Measurements from ENCODE around the gene HCFC1R1.
A peak's percentile ranks its signal among the peaks of the same experiment; 100 is the strongest.
"Not testable (repeated sequence)": the region's sequence is repeated elsewhere in the genome, so short reads cannot be mapped to it uniquely, and the experiment has no call there.

The HCFC1R1 gene

GRCh38 chr16:3059041-3059722 lies 35.4 kb upstream of the HCFC1R1 start:
- peak overlapping the region; percentile 84 to 98 (median 94) for H3K9ac ChIP-seq
- no peak for TF ChIP-seq Cebpa-rat (IDR thresholded peaks at IDR 0.05)
- H3K36me3 ChIP-seq, result peaks cover 0 to 26% (median 0%) of the 10 kb centered on the region in 11 experiments; a peak in 7 of 22 replicates
- peaks cover 0 to 6% (median 0%) of the 10 kb centered on the region in 11 experiments; a peak in 3 of 22 replicates for H4K20me1 ChIP-seq
- no peaks in the 10 kb centered on the region for H3K9me3 ChIP-seq (replicated peaks in 1 of 11)
- H3K4me3 ChIP-seq, result peak overlapping the region; percentile 77 to 94 (median 88)
- H3K4me2 ChIP-seq, result peak overlapping the region; percentile 95 to 100 (median 99)
- H3K27me3 ChIP-seq, result no peaks in the 10 kb centered on the region
- H3K4me1 ChIP-seq, result peaks cover 44 to 57% (median 54%) of the 10 kb centered on the region in 10 experiments
- H3K27ac ChIP-seq, result peak overlapping the region; percentile 79 to 96 (median 90); a peak in 21 of 22 replicates

GRCh38 chr16:3058139-3059030 lies 34.6 kb upstream of the HCFC1R1 start:
- no peak for TF ChIP-seq Cebpa-rat (IDR thresholded peaks at IDR 0.05)
- Histone ChIP-seq H3K36me3 (peaks cover 0 to 34% (median 4%) of the 10 kb centered on the region in 11 experiments; a peak in 11 of 22 replicates), H3K9me3 (replicated peaks in 1 of 11) (no peaks in the 10 kb centered on the region), H3K27ac (peak overlapping the region; percentile 79 to 96 (median 90); a peak in 21 of 22 replicates), H4K20me1 (peaks cover 0 to 6% (median 0%) of the 10 kb centered on the region in 11 experiments; a peak in 3 of 22 replicates), H3K4me1 (peaks cover 52 to 65% (median 62%) of the 10 kb centered on the region in 10 experiments), H3K27me3 (no peaks in the 10 kb centered on the region), H3K4me3 (peak overlapping the region; percentile 77 to 94 (median 88)), H3K4me2 (peak overlapping the region; percentile 95 to 100 (median 99)), H3K9ac (peak overlapping the region; percentile 84 to 98 (median 94))

- TF ChIP-seq Cebpa-rat (IDR thresholded peaks at IDR 0.05), result no peak
- no peaks in the 10 kb centered on the region for H3K27me3 ChIP-seq
- H3K4me1 ChIP-seq, result peaks cover 55 to 74% (median 70%) of the 10 kb centered on the region in 10 experiments
- H3K36me3 ChIP-seq, result peaks cover 0 to 34% (median 4%) of the 10 kb centered on the region in 11 experiments; a peak in 11 of 22 replicates
- no peaks in the 10 kb centered on the region for H3K9me3 ChIP-seq (replicated peaks in 1 of 11)
- H3K4me2 ChIP-seq, result peak overlapping the region; percentile 95 to 100 (median 99)
- peak overlapping the region; percentile 84 to 98 (median 94); a peak in 20 of 22 replicates for H3K9ac ChIP-seq
- H3K27ac ChIP-seq, result peak overlapping the region in 8 of 11 experiments; percentile 87 to 96 (median 92); a peak in 14 of 22 replicates
- peak overlapping the region; percentile 77 to 94 (median 88) for H3K4me3 ChIP-seq
- peaks cover 0 to 6% (median 0%) of the 10 kb centered on the region in 11 experiments; a peak in 3 of 22 replicates for H4K20me1 ChIP-seq
Observed at GRCh38 chr16:3057181-3058138, 33.7 kb upstream of the HCFC1R1 start.

- no peak for TF ChIP-seq Cebpa-rat (IDR thresholded peaks at IDR 0.05)
- Histone ChIP-seq H3K27me3 (0 out of 22 replicates have a peak, but pooled peaks cover 0 to under 1% (median 0%) of the 10 kb centered on the region in 11 experiments), H3K4me1 (peaks cover 60 to 83% (median 79%) of the 10 kb centered on the region in 10 experiments), H3K36me3 (peaks cover 0 to 38% (median 4%) of the 10 kb centered on the region in 11 experiments; a peak in 11 of 22 replicates), H3K4me2 (peak overlapping the region; percentile 95 to 100 (median 99)), H3K4me3 (peak overlapping the region in 5 of 10 experiments; percentile 77 to 94 (median 87); a peak in 8 of 20 replicates), H3K9me3 (replicated peaks in 1 of 11) (no peaks in the 10 kb centered on the region), H3K9ac (peak overlapping the region in 7 of 11 experiments; percentile 38 to 98 (median 95); a peak in 13 of 22 replicates), H4K20me1 (peaks cover 0 to 6% (median 0%) of the 10 kb centered on the region in 11 experiments; a peak in 3 of 22 replicates), H3K27ac (peak overlapping the region in 8 of 11 experiments; percentile 20 to 96 (median 92); a peak in 15 of 22 replicates)
Observed at GRCh38 chr16:3056336-3057180, 32.8 kb upstream of the HCFC1R1 start.

- Histone ChIP-seq H3K4me1 (peaks cover 68 to 91% (median 87%) of the 10 kb centered on the region in 10 experiments), H3K4me2 (peak overlapping the region; percentile 84 to 100 (median 98)), H3K36me3 (peaks cover 0 to 42% (median 4%) of the 10 kb centered on the region in 11 experiments; a peak in 11 of 22 replicates), H3K9ac (peak overlapping the region in 9 of 11 experiments; percentile 26 to 98 (median 72); a peak in 17 of 22 replicates), H3K27ac (peak overlapping the region in 9 of 11 experiments; percentile 53 to 96 (median 92); a peak in 18 of 22 replicates), H3K4me3 (peak overlapping the region in 5 of 10 experiments; percentile 38 to 49 (median 45); a peak in 8 of 20 replicates)
- not testable (repeated sequence) for H3K9me3 ChIP-seq (replicated peaks in 1 of 11); H4K20me1 ChIP-seq; H3K27me3 ChIP-seq
Observed at GRCh38 chr16:3055734-3056115, 32.0 kb upstream of the HCFC1R1 start.

- no peaks in the 10 kb centered on the region for H3K9me3 ChIP-seq (replicated peaks in 1 of 11)
- peak overlapping the region in 9 of 11 experiments; percentile 26 to 98 (median 72); a peak in 17 of 22 replicates for H3K9ac ChIP-seq
- peaks cover 0 to 42% (median 4%) of the 10 kb centered on the region in 11 experiments; a peak in 11 of 22 replicates for H3K36me3 ChIP-seq
- peak overlapping the region; percentile 84 to 100 (median 98) for H3K4me2 ChIP-seq
- H4K20me1 ChIP-seq, result peaks cover 0 to 6% (median 0%) of the 10 kb centered on the region in 11 experiments; a peak in 3 of 22 replicates
- peak overlapping the region in 7 of 10 experiments; percentile 29 to 49 (median 43); a peak in 12 of 20 replicates for H3K4me3 ChIP-seq
- peak in 6 of 11 experiments; percentile 11 to 86 (median 76); a peak in 9 of 22 replicates for TF ChIP-seq Cebpa-rat (IDR thresholded peaks at IDR 0.05)
- peak overlapping the region in 9 of 11 experiments; percentile 53 to 96 (median 92); a peak in 18 of 22 replicates for H3K27ac ChIP-seq
- peaks cover 3 to 13% (median 7%) of the 10 kb centered on the region in 11 experiments for H3K27me3 ChIP-seq
- peaks cover 71 to 93% (median 90%) of the 10 kb centered on the region in 10 experiments for H3K4me1 ChIP-seq
Observed at GRCh38 chr16:3054965-3055733, 31.4 kb upstream of the HCFC1R1 start.

- not testable (repeated sequence) for H3K9ac ChIP-seq; H3K4me3 ChIP-seq; H3K9me3 ChIP-seq (replicated peaks in 1 of 11); H4K20me1 ChIP-seq
- peaks cover 21 to 32% (median 26%) of the 10 kb centered on the region in 11 experiments for H3K27me3 ChIP-seq
- peak overlapping the region in 5 of 11 experiments; percentile 18 to 67 (median 63); a peak in 9 of 22 replicates for H3K27ac ChIP-seq
- H3K4me2 ChIP-seq, result peak overlapping the region in 9 of 11 experiments; percentile 21 to 100 (median 98); a peak in 15 of 22 replicates
- peaks cover 0 to 42% (median 4%) of the 10 kb centered on the region in 11 experiments; a peak in 11 of 22 replicates for H3K36me3 ChIP-seq
- peaks cover 77 to 100% (median 98%) of the 10 kb centered on the region in 10 experiments for H3K4me1 ChIP-seq
Observed at GRCh38 chr16:3053330-3053710, 29.6 kb upstream of the HCFC1R1 start.

GRCh38 chr16:3052571-3053329 lies 29.0 kb upstream of the HCFC1R1 start:
- peaks cover 0 to 42% (median 4%) of the 10 kb centered on the region in 11 experiments; a peak in 11 of 22 replicates for H3K36me3 ChIP-seq
- H3K27ac ChIP-seq, result peak overlapping the region in 5 of 11 experiments; percentile 18 to 70 (median 65); a peak in 7 of 22 replicates
- H4K20me1 ChIP-seq; H3K9me3 ChIP-seq (replicated peaks in 1 of 11); H3K9ac ChIP-seq; H3K4me3 ChIP-seq: not testable (repeated sequence)
- peak overlapping the region in 8 of 11 experiments; percentile 21 to 100 (median 98); a peak in 11 of 22 replicates for H3K4me2 ChIP-seq
- peaks cover 27 to 37% (median 31%) of the 10 kb centered on the region in 11 experiments for H3K27me3 ChIP-seq
- H3K4me1 ChIP-seq, result peaks cover 74 to 100% (median 95%) of the 10 kb centered on the region in 10 experiments
